B cell (primary cell): ENCODE results near the gene JAKMIP2.

Experiments
- CTCF ChIP-seq: fragments of 200-600 bp; IDR thresholded peaks from one replicate; pipeline ENCODE4 v1.8.0; 2022; ENCODE audit warnings: antibody characterized with exemption, mild to moderate bottlenecking
- EZH2 ChIP-seq: IDR thresholded peaks from 2 replicates; pipeline ENCODE4 v1.6.1; 2012; ENCODE audit warnings: borderline replicate concordance, low read depth, mild to moderate bottlenecking, moderate library complexity, low read length; ENCODE audit not compliant: insufficient read depth, poor library complexity, severe bottlenecking

DNA sequence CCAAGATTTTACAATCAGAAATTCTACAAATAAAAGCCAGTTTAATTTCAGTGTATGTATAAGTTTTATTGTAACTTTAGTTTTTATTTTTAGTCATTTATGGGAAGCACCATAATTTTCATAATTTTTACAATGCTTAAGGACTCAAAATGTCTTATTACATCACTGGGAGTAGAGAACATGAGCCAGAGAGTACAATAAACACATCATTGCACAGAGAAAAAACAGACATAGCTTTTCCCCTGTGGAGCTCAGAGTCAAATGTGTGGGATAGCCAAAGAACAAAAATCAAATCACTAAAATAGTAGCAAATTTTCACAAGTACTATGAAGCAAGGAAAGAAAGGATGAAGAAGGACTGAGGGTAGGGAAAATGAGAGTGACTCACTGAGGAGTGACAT is 5.5 kb upstream of the JAKMIP2 start:
- TF ChIP-seq CTCF: no peak
- TF ChIP-seq EZH2: no peak
